ENCODE results near the gene JMJD8. TPM values are rescaled to one million over a fixed set of nuclear protein-coding genes. Genes with fewer than 3 reads are reported as not detected.

Gene JMJD8
- polyA plus RNA-seq, 3 donors: 28.7 to 45.3 (median 33.5) TPM

DNA sequence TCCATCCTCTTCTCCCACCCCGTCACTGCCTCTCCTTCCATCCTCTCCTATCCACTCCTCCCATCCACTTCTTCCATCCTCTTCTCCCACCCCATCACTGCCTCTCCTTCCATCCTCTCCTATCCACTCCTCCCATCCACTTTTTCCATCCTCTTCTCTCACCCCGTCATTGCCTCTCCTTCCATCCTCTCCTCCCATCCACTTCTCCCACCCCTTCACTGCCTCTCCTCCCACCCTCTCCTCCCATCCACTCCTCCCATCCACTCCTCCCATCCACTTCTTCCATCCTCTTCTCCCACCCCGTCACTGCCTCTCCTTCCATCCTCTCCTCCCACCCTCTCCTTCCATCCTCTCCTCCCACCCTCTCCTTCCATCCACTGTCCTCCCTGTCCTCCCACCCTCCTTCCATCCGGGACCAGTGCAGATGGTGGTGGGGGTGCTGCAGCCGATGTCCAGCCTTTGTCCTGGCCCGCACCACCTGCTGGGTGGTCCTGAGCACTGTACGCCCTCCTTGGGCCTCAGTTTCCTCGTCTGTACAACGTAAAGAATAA, 52.3 kb downstream of the JMJD8 start:
- Histone ChIP-seq H3K9ac (ENCODE audit: insufficient read depth, low read length, poor library complexity, severe bottlenecking) (no peak overlapping the region), H3K27me3 (ENCODE audit: control insufficient read depth in 2 of 2, insufficient read depth in 2 of 2, low read length in 2 of 2) (no peaks in the 10 kb centered on the region), H3K27ac (ENCODE audit: low read depth in 1 of 2, low read length in 2 of 2) (no peak overlapping the region), H3K4me1 (ENCODE audit: control insufficient read depth in 1 of 2, insufficient read depth in 2 of 2, low read length in 2 of 2) (peaks cover 15 to 35% of the 10 kb centered on the region in 2 donors), H3K4me3 (replicated peaks in 1 of 3; ENCODE audit: low read depth in 2 of 3, low read length in 3 of 3) (no peak overlapping the region), H2AFZ (ENCODE audit: insufficient read depth, low read depth, low read length, poor library complexity, severe bottlenecking) (no peak overlapping the region), H3K79me2 (ENCODE audit: insufficient read depth, low read length) (peaks cover 12% of the 10 kb centered on the region), H3K9me3 (replicated peaks in 1 of 2; ENCODE audit: control insufficient read depth in 1 of 2, insufficient read depth in 1 of 2, low read length in 2 of 2) (no peaks in the 10 kb centered on the region), H3K36me3 (replicated peaks in 1 of 2; ENCODE audit: control insufficient read depth in 1 of 2, insufficient read depth in 2 of 2, low read length in 2 of 2) (peaks cover 22 to 32% of the 10 kb centered on the region in 2 donors), H4K20me1 (ENCODE audit: insufficient read depth, low read length) (peaks cover 54% of the 10 kb centered on the region), H3K4me2 (replicated peaks; ENCODE audit: extremely low read depth, low read length, poor library complexity, severe bottlenecking) (no peak overlapping the region)
- no peak for TF ChIP-seq CTCF (IDR thresholded peaks at IDR 0.05)
- Mint-ChIP-seq H3K4me3 (no peak overlapping the region), H3K36me3 (peaks cover 21 to 26% of the 10 kb centered on the region in 2 donors), H3K27me3 (ENCODE audit: low read depth in 3 of 3) (peaks cover 5 to 12% (median 8%) of the 10 kb centered on the region in 3 donors), H3K4me1 (peaks cover 8% of the 10 kb centered on the region), H3K9me3 (no peaks in the 10 kb centered on the region), H3K27ac (peak overlapping the region in 1 of 7 donors; percentile 20)
- intact Hi-C loops (cut with micrococcal nuclease): no loop called here
- no peak for DNase-seq
- WGBS (ENCODE audit: insufficient coverage): 72% methylated on average over 5 of the region's 9 CpGs

Other genes starting within 250 kb of the JMJD8 start
- gene CAPN15, start 156.6 kb downstream of the JMJD8 start, polyA plus RNA-seq: 10 to 100 TPM in 1 of 3 donors, 1 to 10 TPM in 2; 3.4 to 42.6 (median 3.9) TPM
- not detected for gene PRR35, start 123.9 kb downstream of the JMJD8 start, polyA plus RNA-seq
- gene NHLRC4, start 117.3 kb downstream of the JMJD8 start, polyA plus RNA-seq: under 1 TPM; 0.29 to 0.57 (median 0.36) TPM
- 10 to 100 TPM; 11.4 to 39.8 (median 12.1) TPM for gene PIGQ, start 114.4 kb downstream of the JMJD8 start, polyA plus RNA-seq
- gene RAB40C, start 94.3 kb downstream of the JMJD8 start, polyA plus RNA-seq: 10 to 100 TPM; 10.0 to 22.6 (median 10.9) TPM
- under 1 TPM in 1 of 3 donors, not detected in 2; 0.76 TPM for gene WFIKKN1, start 53.3 kb downstream of the JMJD8 start, polyA plus RNA-seq
- gene METTL26, start 48.0 kb downstream of the JMJD8 start, polyA plus RNA-seq: 10 to 100 TPM; 57.1 to 80.9 (median 70.4) TPM
- gene MCRIP2, start 42.5 kb downstream of the JMJD8 start, polyA plus RNA-seq: 10 to 100 TPM; 23.7 to 65.6 (median 42.1) TPM
- 10 to 100 TPM in 1 of 3 donors, 1 to 10 TPM in 1, under 1 TPM in 1; 0.13 to 16.5 (median 1.1) TPM for gene WDR90, start 35.0 kb downstream of the JMJD8 start, polyA plus RNA-seq
- gene RHOT2, start 16.2 kb downstream of the JMJD8 start, polyA plus RNA-seq: 100 to 1,000 TPM in 1 of 3 donors, 10 to 100 TPM in 2; 25.4 to 276 (median 26.3) TPM
- gene RHBDL1, start 8.7 kb downstream of the JMJD8 start, polyA plus RNA-seq: 1 to 10 TPM in 1 of 3 donors, not detected in 2; 1.3 TPM
- 100 to 1,000 TPM in 2 of 3 donors, 10 to 100 TPM in 1; 83.3 to 108 (median 106) TPM for gene STUB1, start 3.9 kb downstream of the JMJD8 start, polyA plus RNA-seq
- 1 to 10 TPM; 5.7 to 9.2 (median 7.4) TPM for gene WDR24, start 6.1 kb upstream of the JMJD8 start, polyA plus RNA-seq
- gene FBXL16, start 21.5 kb upstream of the JMJD8 start, polyA plus RNA-seq: 1 to 10 TPM in 1 of 3 donors, under 1 TPM in 2; 0.28 to 1.0 (median 0.49) TPM
- 1 to 10 TPM in 2 of 3 donors, under 1 TPM in 1; 0.97 to 5.4 (median 1.7) TPM for gene METRN, start 30.8 kb upstream of the JMJD8 start, polyA plus RNA-seq
- 10 to 100 TPM; 21.5 to 56.3 (median 34.4) TPM for gene ANTKMT, start 36.8 kb upstream of the JMJD8 start, polyA plus RNA-seq
- under 1 TPM in 1 of 3 donors, not detected in 2; 0.96 TPM for gene CCDC78, start 42.1 kb upstream of the JMJD8 start, polyA plus RNA-seq
- gene HAGHL, start 42.8 kb upstream of the JMJD8 start, polyA plus RNA-seq: 1 to 10 TPM in 2 of 3 donors, under 1 TPM in 1; 0.60 to 8.9 (median 1.5) TPM
- 10 to 100 TPM in 2 of 3 donors, 1 to 10 TPM in 1; 8.6 to 41.1 (median 11.8) TPM for gene CIAO3, start 56.7 kb upstream of the JMJD8 start, polyA plus RNA-seq
- under 1 TPM in 2 of 3 donors, not detected in 1; 0.07 to 0.29 TPM for gene MSLN, start 76.4 kb upstream of the JMJD8 start, polyA plus RNA-seq
- 10 to 100 TPM; 29.5 to 38.1 (median 31.5) TPM for gene RPUSD1, start 104.0 kb upstream of the JMJD8 start, polyA plus RNA-seq
- gene CHTF18, start 104.3 kb upstream of the JMJD8 start, polyA plus RNA-seq: 10 to 100 TPM in 1 of 3 donors, 1 to 10 TPM in 1, under 1 TPM in 1; 0.57 to 13.8 (median 2.2) TPM
- gene GNG13, start 116.4 kb upstream of the JMJD8 start, polyA plus RNA-seq: not detected